Glutamatergic neuron (in vitro differentiated cells): ENCODE results near the gene SCAP. TPM values are rescaled to one million over a fixed set of nuclear protein-coding genes. Genes with fewer than 3 reads are reported as not detected.
A peak's percentile ranks its signal among the peaks of the same experiment; 100 is the strongest.
"Not testable (repeated sequence)": the region's sequence is repeated elsewhere in the genome, so short reads cannot be mapped to it uniquely, and the experiment has no call there.

Source experiments
- DNase-seq: peaks from one replicate; pipeline ENCODE4 v3.0.0; 2022
- H3K27ac Mint-ChIP-seq: one replicate; pipeline ENCODE4 v1.8.0; 2020; ENCODE audit warnings: mild to moderate bottlenecking, mixed read lengths, inconsistent platforms; ENCODE audit not compliant: unreplicated experiment
- H3K27me3 Mint-ChIP-seq: one replicate; pipeline ENCODE4 v1.8.0; 2020; ENCODE audit warnings: mild to moderate bottlenecking, moderate library complexity, mixed read lengths, inconsistent platforms; ENCODE audit not compliant: unreplicated experiment
- H3K36me3 Mint-ChIP-seq: one replicate; pipeline ENCODE4 v1.8.0; 2020; ENCODE audit warnings: mild to moderate bottlenecking, mixed read lengths, inconsistent platforms; ENCODE audit not compliant: unreplicated experiment
- H3K4me1 Mint-ChIP-seq: one replicate; pipeline ENCODE4 v1.8.0; 2020; ENCODE audit warnings: mild to moderate bottlenecking, low read depth, mixed read lengths, inconsistent platforms; ENCODE audit not compliant: unreplicated experiment
- H3K4me3 Mint-ChIP-seq: one replicate; pipeline ENCODE4 v1.8.0; 2020; ENCODE audit warnings: mild to moderate bottlenecking, mixed read lengths, inconsistent platforms; ENCODE audit not compliant: unreplicated experiment
- H3K9me3 Mint-ChIP-seq: one replicate; pipeline ENCODE4 v1.8.0; 2020; ENCODE audit warnings: mild to moderate bottlenecking, moderate library complexity, mixed read lengths, inconsistent platforms; ENCODE audit not compliant: unreplicated experiment
- CTCF ChIP-seq: fragments of 200-600 bp; sonication (generic); IDR thresholded peaks from one replicate; pipeline ENCODE4 v1.5.0; 2021; ENCODE audit not compliant: partially characterized antibody, unreplicated experiment
- total RNA-seq: library from RNA; stranded (reverse); fragmentation: NEBNext Ultra II Directional; extraction: Animal tissue kit (Norgen Biotek cat#: 25700); gene quantifications from one replicate; pipeline ENCODE4 v1.2.1, GENCODE V29; 2021; ENCODE audit not compliant: unreplicated experiment

SCAP gene
- total RNA-seq, 1 donor from 2014 or later = 82.7 TPM

- no peak overlapping the region for H3K4me3 Mint-ChIP-seq
- H3K9me3 Mint-ChIP-seq = peaks cover 7% of the 10 kb centered on the region
- no peak for DNase-seq
- H3K4me1 Mint-ChIP-seq = peaks cover 17% of the 10 kb centered on the region
- no peaks in the 10 kb centered on the region for H3K36me3 Mint-ChIP-seq
- peaks cover 2% of the 10 kb centered on the region for H3K27me3 Mint-ChIP-seq
- no peak for TF ChIP-seq CTCF
- H3K27ac Mint-ChIP-seq = no peak overlapping the region
Measured at GRCh38 chr3:47378869-47379268, 96.9 kb downstream of the SCAP start.

GRCh38 chr3:47377186-47377585 is 98.6 kb downstream of the SCAP start:
- Mint-ChIP-seq H3K4me1 (peaks cover 11% of the 10 kb centered on the region), H3K27me3 (peaks cover 5% of the 10 kb centered on the region), H3K27ac (no peak overlapping the region), H3K9me3 (peaks cover 7% of the 10 kb centered on the region), H3K36me3 (no peaks in the 10 kb centered on the region), H3K4me3 (no peak overlapping the region)
- DNase-seq = no peak
- no peak for TF ChIP-seq CTCF

GRCh38 chr3:47376393-47376792 is 99.3 kb downstream of the SCAP start:
- peaks cover 7% of the 10 kb centered on the region for H3K4me1 Mint-ChIP-seq
- TF ChIP-seq CTCF = no peak
- no peak overlapping the region for H3K27ac Mint-ChIP-seq
- no peaks in the 10 kb centered on the region for H3K36me3 Mint-ChIP-seq
- peaks cover 7% of the 10 kb centered on the region for H3K9me3 Mint-ChIP-seq
- H3K27me3 Mint-ChIP-seq = peaks cover 6% of the 10 kb centered on the region
- no peak for DNase-seq
- H3K4me3 Mint-ChIP-seq = no peak overlapping the region

GRCh38 chr3:47374587-47374986 is 101.2 kb downstream of the SCAP start:
- H3K36me3 Mint-ChIP-seq = no peaks in the 10 kb centered on the region
- no peak overlapping the region for H3K4me3 Mint-ChIP-seq
- DNase-seq = no peak
- H3K27me3 Mint-ChIP-seq = peaks cover 4% of the 10 kb centered on the region
- peaks cover under 1% of the 10 kb centered on the region for H3K4me1 Mint-ChIP-seq
- H3K9me3 Mint-ChIP-seq = peaks cover under 1% of the 10 kb centered on the region
- H3K27ac Mint-ChIP-seq = no peak overlapping the region
- TF ChIP-seq CTCF = no peak

GRCh38 chr3:47370887-47371697 is 104.6 kb downstream of the SCAP start:
- Mint-ChIP-seq H3K27ac (no peak overlapping the region), H3K9me3 (peaks cover 2% of the 10 kb centered on the region), H3K27me3 (peaks cover 6% of the 10 kb centered on the region), H3K4me3 (no peak overlapping the region), H3K36me3 (no peaks in the 10 kb centered on the region), H3K4me1 (no peaks in the 10 kb centered on the region)
- DNase-seq = no peak
- peak; percentile 23 for TF ChIP-seq CTCF

- H3K27ac Mint-ChIP-seq, H3K4me3 Mint-ChIP-seq, H3K4me1 Mint-ChIP-seq, H3K9me3 Mint-ChIP-seq, H3K36me3 Mint-ChIP-seq, DNase-seq, H3K27me3 Mint-ChIP-seq: not testable (repeated sequence)
Measured at GRCh38 chr3:47370020-47370419, 105.7 kb downstream of the SCAP start.
